MM.1S (cell line): Measurements from ENCODE around the gene GZMA.

ENCODE experiments used
- CTCF ChIP-seq: fragments of 300-600 bp; sonication (generic); IDR thresholded peaks from 2 replicates; pipeline ENCODE4 v1.5.1; 2016; ENCODE audit warnings: antibody characterized with exemption, low read length, mixed read lengths
- EZH2 ChIP-seq: fragments of 300-600 bp; sonication (generic); optimal IDR thresholded peaks from 2 replicates; pipeline ENCODE3; 2017; ENCODE audit warnings: low read depth, mild to moderate bottlenecking, antibody characterized with exemption, low read length, mixed read lengths
- EZH2phosphoT487 ChIP-seq: fragments of 300-600 bp; sonication (generic); IDR thresholded peaks from 2 replicates; pipeline ENCODE4 v1.6.1; 2018; ENCODE audit warnings: antibody characterized with exemption, low read length

GRCh38 chr5:55063899-55064298 is 38.5 kb upstream of the GZMA start:
- no peak for TF ChIP-seq CTCF
- TF ChIP-seq EZH2, result no peak
- TF ChIP-seq EZH2phosphoT487, result no peak
